Measurements from ENCODE around the gene OSBPL2.

GRCh38 chr20:62307226-62308101 is 69.1 kb downstream of the OSBPL2 start:
- TF ChIP-seq POLR2A (IDR thresholded peaks at IDR 0.05) (no peak), CTCF (IDR thresholded peaks at IDR 0.05) (no peak), POLR2AphosphoS5 (IDR thresholded peaks at IDR 0.05) (peak in 1 of 4 donors; percentile 7), EP300 (IDR thresholded peaks at IDR 0.05) (no peak)
